KMS-11 (cell line): ENCODE measurements around the gene CTBP2.

Experiments
- H2AFZ ChIP-seq: fragments of 200-600 bp; sonication (generic); 2 replicates; pipeline ENCODE4 v1.6.1; 2016; ENCODE audit warnings: antibody characterized with exemption, mixed run types, low read depth
- H3K27ac ChIP-seq: fragments of 200-600 bp; sonication (generic); 2 replicates; pipeline ENCODE4 v1.6.1; 2016; ENCODE audit warnings: mild to moderate bottlenecking, mixed run types
- H3K27me3 ChIP-seq: fragments of 200-600 bp; sonication (generic); 2 replicates; pipeline ENCODE4 v1.6.1; 2017; ENCODE audit warnings: mild to moderate bottlenecking, low read depth, mixed run types, moderate library complexity; ENCODE audit not compliant: insufficient read depth
- H3K36me3 ChIP-seq: fragments of 200-600 bp; sonication (generic); 2 replicates; pipeline ENCODE4 v1.6.1; 2017; ENCODE audit warnings: mild to moderate bottlenecking, mixed run types; ENCODE audit not compliant: insufficient read depth
- H3K4me1 ChIP-seq: fragments of 200-600 bp; sonication (generic); 2 replicates; pipeline ENCODE4 v1.6.1; 2016; ENCODE audit warnings: mild to moderate bottlenecking, low read depth, mixed run types; ENCODE audit not compliant: poor library complexity, severe bottlenecking
- H3K4me2 ChIP-seq: fragments of 200-600 bp; sonication (generic); 2 replicates; pipeline ENCODE4 v1.7.0; 2016; ENCODE audit warnings: mild to moderate bottlenecking, mixed run types
- H3K4me3 ChIP-seq: fragments of 200-600 bp; sonication (generic); IDR thresholded peaks from 2 replicates; pipeline ENCODE4 v1.6.1; 2017; ENCODE audit warnings: low read depth, low read length, mixed read lengths; ENCODE audit not compliant: insufficient read depth
- H3K79me2 ChIP-seq: fragments of 200-600 bp; sonication (generic); 2 replicates; pipeline ENCODE4 v1.6.1; 2016; ENCODE audit warnings: low read depth, mixed run types; ENCODE audit not compliant: insufficient read depth
- H3K9ac ChIP-seq: fragments of 200-600 bp; sonication (generic); 2 replicates; pipeline ENCODE4 v1.6.1; 2016; ENCODE audit warnings: mild to moderate bottlenecking, mixed run types
- H4K20me1 ChIP-seq: fragments of 200-600 bp; sonication (generic); 2 replicates; pipeline ENCODE4 v1.6.1; 2016; ENCODE audit warnings: mild to moderate bottlenecking, mixed run types; ENCODE audit not compliant: insufficient read depth
- TF ChIP-seq, protein P1 (sequence below): fragments of 200-600 bp; sonication (generic); conservative IDR thresholded peaks from 2 replicates; pipeline ENCODE4 v1.6.1; 2017; ENCODE audit warnings: low read depth, mild to moderate bottlenecking, antibody characterized with exemption, low read length, moderate library complexity, mixed read lengths

Gene CTBP2

GRCh38 chr10:125111118-125111727 lies 49.1 kb downstream of the CTBP2 start:
- Histone ChIP-seq H3K4me1 (no peaks in the 10 kb centered on the region), H3K79me2 (no peaks in the 10 kb centered on the region; the same call in 1 of the 2 replicates), H3K36me3 (0 out of 2 replicates have a peak, but pooled peaks cover 2% of the 10 kb centered on the region), H2AFZ (no peak overlapping the region), H3K4me3 (no peak overlapping the region), H3K27ac (no peak overlapping the region), H3K27me3 (no peaks in the 10 kb centered on the region), H4K20me1 (no peaks in the 10 kb centered on the region), H3K9ac (no peak overlapping the region), H3K4me2 (no peak overlapping the region)
- TF ChIP-seq, protein P1, sequence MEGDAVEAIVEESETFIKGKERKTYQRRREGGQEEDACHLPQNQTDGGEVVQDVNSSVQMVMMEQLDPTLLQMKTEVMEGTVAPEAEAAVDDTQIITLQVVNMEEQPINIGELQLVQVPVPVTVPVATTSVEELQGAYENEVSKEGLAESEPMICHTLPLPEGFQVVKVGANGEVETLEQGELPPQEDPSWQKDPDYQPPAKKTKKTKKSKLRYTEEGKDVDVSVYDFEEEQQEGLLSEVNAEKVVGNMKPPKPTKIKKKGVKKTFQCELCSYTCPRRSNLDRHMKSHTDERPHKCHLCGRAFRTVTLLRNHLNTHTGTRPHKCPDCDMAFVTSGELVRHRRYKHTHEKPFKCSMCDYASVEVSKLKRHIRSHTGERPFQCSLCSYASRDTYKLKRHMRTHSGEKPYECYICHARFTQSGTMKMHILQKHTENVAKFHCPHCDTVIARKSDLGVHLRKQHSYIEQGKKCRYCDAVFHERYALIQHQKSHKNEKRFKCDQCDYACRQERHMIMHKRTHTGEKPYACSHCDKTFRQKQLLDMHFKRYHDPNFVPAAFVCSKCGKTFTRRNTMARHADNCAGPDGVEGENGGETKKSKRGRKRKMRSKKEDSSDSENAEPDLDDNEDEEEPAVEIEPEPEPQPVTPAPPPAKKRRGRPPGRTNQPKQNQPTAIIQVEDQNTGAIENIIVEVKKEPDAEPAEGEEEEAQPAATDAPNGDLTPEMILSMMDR = no peak

DNA sequence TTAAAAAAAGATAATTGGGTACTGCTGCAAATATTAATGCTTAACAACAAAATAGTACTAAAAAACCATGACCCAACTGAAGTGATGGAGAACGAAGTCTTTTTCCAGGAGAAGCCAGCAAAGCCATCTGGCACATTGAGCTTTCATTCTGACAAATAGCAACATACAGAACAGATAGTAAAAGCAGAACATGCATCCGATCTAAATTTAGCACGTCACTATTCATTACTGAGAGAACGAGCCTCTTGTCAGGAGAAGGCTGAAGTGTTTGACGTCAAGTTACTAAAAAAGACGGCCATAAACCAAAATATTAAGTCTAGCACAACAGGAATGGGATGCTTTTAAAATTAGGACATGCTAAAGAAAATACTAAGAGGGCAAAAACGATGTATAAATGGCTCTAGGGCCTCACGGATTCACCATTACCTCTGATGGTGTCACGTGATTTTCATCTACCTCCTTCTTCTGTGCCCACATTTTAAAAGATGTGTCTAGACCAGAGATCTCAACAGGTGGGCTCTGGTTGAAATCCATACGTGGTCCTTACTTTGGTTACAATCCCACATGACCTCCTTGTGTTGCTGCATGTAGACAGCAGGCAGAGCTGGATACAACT lies 52.3 kb downstream of the CTBP2 start:
- Histone ChIP-seq H3K79me2 (no peaks in the 10 kb centered on the region; the same call in 1 of the 2 replicates), H3K27me3 (no peaks in the 10 kb centered on the region), H3K4me1 (no peaks in the 10 kb centered on the region), H3K4me3 (no peak overlapping the region), H3K36me3 (0 out of 2 replicates have a peak, but pooled peaks cover 2% of the 10 kb centered on the region), H3K9ac (no peak overlapping the region), H3K4me2 (no peak overlapping the region), H4K20me1 (no peaks in the 10 kb centered on the region), H3K27ac (no peak overlapping the region), H2AFZ (no peak overlapping the region)
- TF ChIP-seq, protein P1 = no peak

- TF ChIP-seq, protein P1 = no peak
- H4K20me1 ChIP-seq = no peaks in the 10 kb centered on the region
- no peak overlapping the region for H2AFZ ChIP-seq
- no peaks in the 10 kb centered on the region for H3K4me1 ChIP-seq
- H3K4me2 ChIP-seq = no peak overlapping the region
- H3K27me3 ChIP-seq = no peaks in the 10 kb centered on the region
- no peak overlapping the region for H3K4me3 ChIP-seq
- no peaks in the 10 kb centered on the region; the same call in 1 of the 2 replicates for H3K79me2 ChIP-seq
- no peak overlapping the region for H3K9ac ChIP-seq
- 0 out of 2 replicates have a peak, but pooled peaks cover 2% of the 10 kb centered on the region for H3K36me3 ChIP-seq
- H3K27ac ChIP-seq = no peak overlapping the region
Observed at GRCh38 chr10:125107166-125107949, 53.0 kb downstream of the CTBP2 start.

GRCh38 chr10:125106586-125106985 lies 53.8 kb downstream of the CTBP2 start:
- TF ChIP-seq, protein P1 = no peak
- H3K4me2 ChIP-seq = no peak overlapping the region
- H3K36me3 ChIP-seq = 0 out of 2 replicates have a peak, but pooled peaks cover 2% of the 10 kb centered on the region
- no peaks in the 10 kb centered on the region for H3K27me3 ChIP-seq
- H3K4me1 ChIP-seq = no peaks in the 10 kb centered on the region
- no peak overlapping the region for H3K27ac ChIP-seq
- H3K9ac ChIP-seq = no peak overlapping the region
- H3K4me3 ChIP-seq = no peak overlapping the region
- no peaks in the 10 kb centered on the region; the same call in 1 of the 2 replicates for H3K79me2 ChIP-seq
- H2AFZ ChIP-seq = no peak overlapping the region
- no peaks in the 10 kb centered on the region for H4K20me1 ChIP-seq
